Tibial nerve (tissue), 4 donors: ENCODE results near the gene PCSK1. TPM values are rescaled to one million over a fixed set of nuclear protein-coding genes. Genes with fewer than 3 reads are reported as not detected.

ENCODE experiments used
- DNase-seq, 2 donors: peaks; one replicate each; pipeline ENCODE4 v3.0.0-alpha.2; 2019; ENCODE audit warnings: low spot score in 2 of 2
- H3K27ac ChIP-seq, 4 donors: fragments of 200-600 bp; sonication (generic) in 3 of 4; one replicate each; pipeline ENCODE4 v1.5.1; 2017 to 2019; ENCODE audit warnings: mild to moderate bottlenecking in 1 of 4
- H3K27me3 ChIP-seq, 2 donors: fragments of 200-600 bp; sonication (generic) in 1 of 2; one replicate each; pipeline versions ENCODE4 v1.5.1 to v1.6.0; 2017 to 2019
- H3K36me3 ChIP-seq, 3 donors: fragments of 200-600 bp; sonication (generic); one replicate each; pipeline ENCODE4 v1.5.1; 2018 to 2019
- H3K4me1 ChIP-seq, 4 donors: fragments of 200-600 bp; sonication (generic) in 3 of 4; one replicate each; pipeline ENCODE4 v1.5.1; 2017 to 2019
- H3K4me3 ChIP-seq, 4 donors: fragments of 200-600 bp; sonication (generic) in 3 of 4; one replicate each; pipeline ENCODE4 v1.5.1; 2017 to 2019; ENCODE audit warnings: mild to moderate bottlenecking in 1 of 4, moderate library complexity in 1 of 4
- H3K9me3 ChIP-seq, 4 donors: fragments of 200-600 bp; sonication (generic) in 3 of 4; one replicate each; pipeline ENCODE4 v1.5.1; 2017 to 2019
- CTCF ChIP-seq, 5 experiments: fragments of 200-600 bp in 3 of 5; fragments of 450-650 bp in 2 of 5; sonication (generic) in 3 of 5; IDR thresholded peaks; one replicate each; pipeline ENCODE4 v1.5.1; 2016 to 2019; ENCODE audit warnings: antibody characterized with exemption in 5 of 5, mild to moderate bottlenecking in 3 of 5, moderate library complexity in 2 of 5
- EP300 ChIP-seq, 2 donors: sonication (generic); formaldehyde crosslinking; IDR thresholded peaks; one replicate each; pipeline ENCODE4 v1.6.1; 2017; ENCODE audit warnings: antibody characterized with exemption in 2 of 2, mild to moderate bottlenecking in 1 of 2
- POLR2A ChIP-seq, 2 donors: fragments of 450-650 bp; IDR thresholded peaks; one replicate each; pipeline ENCODE4 v1.6.1; 2017; ENCODE audit warnings: antibody characterized with exemption in 2 of 2, mild to moderate bottlenecking in 2 of 2, moderate library complexity in 2 of 2
- WGBS, 2 donors: methylation state at CpG; one replicate each; pipeline ENCODE4 v1.1.5; 2018; 5-methylcytosine and 5-hydroxymethylcytosine counted together
- total RNA-seq, 4 donors: library from RNA; depleted of rRNA; stranded (reverse); fragments of >200 nt; gene quantifications; one replicate each; pipeline ENCODE4 v1.1.0, GENCODE V29; 2016

The PCSK1 gene
- total RNA-seq, 4 donors from 2014 or later, result 0.22 to 8.1 (median 0.70) TPM

DNA sequence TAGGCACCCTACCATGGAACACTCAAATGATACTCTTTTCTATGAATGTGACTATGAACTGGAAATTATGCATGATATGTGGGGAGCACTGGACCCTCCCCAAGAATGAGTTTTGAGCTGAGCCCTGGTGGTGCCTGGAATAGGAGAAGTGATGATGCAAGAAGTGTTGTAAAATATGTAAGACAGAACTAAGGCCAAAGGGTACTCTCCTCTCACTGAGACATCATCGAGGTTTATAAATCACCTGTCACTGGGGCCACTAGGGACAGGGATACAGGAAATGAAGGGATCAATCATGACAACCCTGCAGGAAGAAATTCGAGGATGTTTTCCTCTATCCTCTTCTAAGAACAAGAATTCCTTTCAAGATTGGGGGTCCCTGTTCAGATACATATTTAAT lies 45.4 kb downstream of the PCSK1 start:
- Histone ChIP-seq H3K27me3 (no peaks in the 10 kb centered on the region), H3K4me3 (no peak overlapping the region), H3K4me1 (no peaks in the 10 kb centered on the region), H3K27ac (no peak overlapping the region), H3K36me3 (no peaks in the 10 kb centered on the region), H3K9me3 (no peaks in the 10 kb centered on the region)
- WGBS, 2 donors, result 63 to 67% methylated on average over 2 of the region's 2 CpGs
- TF ChIP-seq CTCF (IDR thresholded peaks at IDR 0.05) (no peak), POLR2A (IDR thresholded peaks at IDR 0.05) (no peak), EP300 (IDR thresholded peaks at IDR 0.05) (no peak)
- no peak for DNase-seq

DNA sequence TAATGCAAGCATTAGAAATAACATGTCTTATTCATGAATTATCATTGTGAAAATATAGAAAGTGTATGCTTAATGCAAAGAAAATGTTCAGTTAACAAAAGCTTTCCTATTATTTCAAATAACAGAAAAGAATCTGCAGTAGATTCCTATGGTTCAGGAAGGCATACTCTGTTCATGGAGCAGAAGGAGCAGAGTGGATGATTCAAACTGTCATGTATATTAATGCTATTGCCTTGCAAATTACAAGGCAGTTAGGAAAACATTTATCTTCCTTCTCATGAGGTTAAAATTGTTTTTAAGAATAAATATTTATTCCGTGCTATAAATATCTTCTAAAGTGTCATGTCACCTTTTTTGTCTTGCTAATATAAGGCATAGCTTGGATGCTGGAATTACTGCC lies 47.5 kb downstream of the PCSK1 start:
- no peaks in the 10 kb centered on the region for H3K4me1 ChIP-seq
- H3K27me3 ChIP-seq, result no peaks in the 10 kb centered on the region
- TF ChIP-seq POLR2A (IDR thresholded peaks at IDR 0.05) (no peak), CTCF (IDR thresholded peaks at IDR 0.05) (no peak), EP300 (IDR thresholded peaks at IDR 0.05) (no peak)
- H3K9me3 ChIP-seq, result no peaks in the 10 kb centered on the region
- H3K27ac ChIP-seq, result no peak overlapping the region
- no peak overlapping the region for H3K4me3 ChIP-seq
- no peaks in the 10 kb centered on the region for H3K36me3 ChIP-seq
- 68 to 78% methylated on average over 1 of the region's 1 CpG for WGBS, 2 donors
- no peak for DNase-seq

- no peaks in the 10 kb centered on the region for H3K36me3 ChIP-seq
- TF ChIP-seq EP300 (IDR thresholded peaks at IDR 0.05), result no peak
- TF ChIP-seq CTCF (IDR thresholded peaks at IDR 0.05), result no peak
- no peak for TF ChIP-seq POLR2A (IDR thresholded peaks at IDR 0.05)
- no peak overlapping the region for H3K27ac ChIP-seq
- no peaks in the 10 kb centered on the region for H3K9me3 ChIP-seq
- no peaks in the 10 kb centered on the region for H3K4me1 ChIP-seq
- no peak overlapping the region for H3K4me3 ChIP-seq
- WGBS, 2 donors, result 67 to 69% methylated on average over 3 of the region's 3 CpGs
- no peak for DNase-seq
- no peaks in the 10 kb centered on the region for H3K27me3 ChIP-seq
Measured at GRCh38 chr5:96384353-96384752, 48.7 kb downstream of the PCSK1 start.

- no peak for TF ChIP-seq POLR2A (IDR thresholded peaks at IDR 0.05)
- no peak for TF ChIP-seq EP300 (IDR thresholded peaks at IDR 0.05)
- no peak for TF ChIP-seq CTCF (IDR thresholded peaks at IDR 0.05)
- no peaks in the 10 kb centered on the region for H3K36me3 ChIP-seq
- H3K4me3 ChIP-seq, result no peak overlapping the region
- no peaks in the 10 kb centered on the region for H3K4me1 ChIP-seq
- no peak overlapping the region for H3K27ac ChIP-seq
- no peaks in the 10 kb centered on the region for H3K9me3 ChIP-seq
- WGBS, 2 donors, result 64 to 71% methylated on average over 5 of the region's 5 CpGs
- H3K27me3 ChIP-seq, result no peaks in the 10 kb centered on the region
- DNase-seq, result no peak
Measured at GRCh38 chr5:96381526-96381925, 51.5 kb downstream of the PCSK1 start.

- Histone ChIP-seq H3K27me3 (no peaks in the 10 kb centered on the region), H3K4me3 (no peak overlapping the region), H3K9me3 (no peaks in the 10 kb centered on the region), H3K36me3 (no peaks in the 10 kb centered on the region), H3K4me1 (no peaks in the 10 kb centered on the region), H3K27ac (no peak overlapping the region)
- no peak for TF ChIP-seq EP300 (IDR thresholded peaks at IDR 0.05)
- no peak for TF ChIP-seq CTCF (IDR thresholded peaks at IDR 0.05)
- no peak for TF ChIP-seq POLR2A (IDR thresholded peaks at IDR 0.05)
- WGBS, 2 donors, result 90 to 93% methylated on average over 5 of the region's 5 CpGs
- no peak for DNase-seq
Measured at GRCh38 chr5:96379896-96380295, 53.2 kb downstream of the PCSK1 start.
